Astrocyte (in vitro differentiated cells and primary cell): ENCODE data around the gene NAV2. TPM values are rescaled to one million over a fixed set of nuclear protein-coding genes. Genes with fewer than 3 reads are reported as not detected.

Source experiments
- DNase-seq: peaks from one replicate; pipeline ENCODE4 v3.0.0-alpha.2; 2010; ENCODE audit warnings: low read depth
- FAIRE-seq: peaks from 2 replicates; lab custom pipeline; 2011; peaks lifted over from hg19 to GRCh38; lab: Jason Lieb, UNC
- H2AFZ ChIP-seq: 2 replicates; pipeline ENCODE4 v1.6.0; 2012; ENCODE audit warnings: low read depth, low read length, inconsistent platforms
- H3K27ac ChIP-seq: 2 replicates; pipeline ENCODE4 v1.5.1; 2011; ENCODE audit warnings: low read depth, low read length, inconsistent platforms
- H3K27me3 ChIP-seq: 2 replicates; pipeline ENCODE4 v1.6.0; 2011; ENCODE audit warnings: low read length, inconsistent platforms; ENCODE audit not compliant: insufficient read depth
- H3K36me3 ChIP-seq: 2 replicates; pipeline ENCODE4 v1.5.1; 2011; ENCODE audit warnings: low read length, inconsistent platforms; ENCODE audit not compliant: insufficient read depth
- H3K4me1 ChIP-seq: 2 replicates; pipeline ENCODE4 v1.5.1; 2011; ENCODE audit warnings: low read length, inconsistent platforms; ENCODE audit not compliant: insufficient read depth
- H3K4me2 ChIP-seq: 2 replicates; pipeline ENCODE4 v1.6.0; 2012; ENCODE audit warnings: low read length, inconsistent platforms
- H3K4me3 ChIP-seq: 2 replicates; pipeline ENCODE4 v1.5.1; 2011; ENCODE audit warnings: low read depth, mild to moderate bottlenecking, low read length, inconsistent platforms; ENCODE audit not compliant: insufficient read depth
- H3K79me2 ChIP-seq: 2 replicates; pipeline ENCODE4 v1.6.0; 2012; ENCODE audit warnings: mild to moderate bottlenecking, low read length, inconsistent platforms; ENCODE audit not compliant: insufficient read depth
- H3K9ac ChIP-seq: 2 replicates; pipeline ENCODE4 v1.6.0; 2012; ENCODE audit warnings: mild to moderate bottlenecking, low read length, inconsistent platforms
- H3K9me3 ChIP-seq: 2 replicates; pipeline ENCODE4 v1.5.1; 2012; ENCODE audit warnings: low read depth, mild to moderate bottlenecking, low read length, inconsistent platforms; ENCODE audit not compliant: insufficient read depth
- H4K20me1 ChIP-seq: 2 replicates; pipeline ENCODE4 v1.6.0; 2012; ENCODE audit warnings: low read length, inconsistent platforms; ENCODE audit not compliant: insufficient read depth
- H3K27ac Mint-ChIP-seq: one replicate; pipeline ENCODE4 v1.8.0; 2021; ENCODE audit warnings: mild to moderate bottlenecking, mixed read lengths; ENCODE audit not compliant: unreplicated experiment
- H3K27me3 Mint-ChIP-seq: one replicate; pipeline ENCODE4 v1.8.0; 2021; ENCODE audit warnings: low read depth, mixed read lengths; ENCODE audit not compliant: unreplicated experiment
- H3K36me3 Mint-ChIP-seq: one replicate; pipeline ENCODE4 v1.8.0; 2021; ENCODE audit warnings: low read depth, mixed read lengths; ENCODE audit not compliant: unreplicated experiment
- H3K4me1 Mint-ChIP-seq: one replicate; pipeline ENCODE4 v1.8.0; 2021; ENCODE audit warnings: low read depth, mixed read lengths; ENCODE audit not compliant: unreplicated experiment
- H3K4me3 Mint-ChIP-seq: one replicate; pipeline ENCODE4 v1.8.0; 2021; ENCODE audit warnings: mild to moderate bottlenecking, moderate library complexity, mixed read lengths; ENCODE audit not compliant: unreplicated experiment
- H3K9me3 Mint-ChIP-seq: one replicate; pipeline ENCODE4 v1.8.0; 2021; ENCODE audit warnings: mild to moderate bottlenecking, mixed read lengths; ENCODE audit not compliant: unreplicated experiment
- CTCF ChIP-seq: IDR thresholded peaks from 2 replicates; pipeline ENCODE4 v1.5.1; 2011; ENCODE audit warnings: low read depth, mild to moderate bottlenecking, inconsistent platforms, low read length, moderate library complexity; ENCODE audit not compliant: insufficient read depth
- EZH2 ChIP-seq: IDR thresholded peaks from 2 replicates; pipeline ENCODE4 v1.6.1; 2012; ENCODE audit warnings: mild to moderate bottlenecking, low read length, inconsistent platforms; ENCODE audit not compliant: insufficient read depth
- total RNA-seq: library from RNA; stranded (reverse); gene quantifications from 2 replicates; pipeline ENCODE4 v1.2.1, GENCODE V29; 2021

Gene NAV2
- total RNA-seq, 1 donor from 2014 or later, result 20.6 TPM

DNA sequence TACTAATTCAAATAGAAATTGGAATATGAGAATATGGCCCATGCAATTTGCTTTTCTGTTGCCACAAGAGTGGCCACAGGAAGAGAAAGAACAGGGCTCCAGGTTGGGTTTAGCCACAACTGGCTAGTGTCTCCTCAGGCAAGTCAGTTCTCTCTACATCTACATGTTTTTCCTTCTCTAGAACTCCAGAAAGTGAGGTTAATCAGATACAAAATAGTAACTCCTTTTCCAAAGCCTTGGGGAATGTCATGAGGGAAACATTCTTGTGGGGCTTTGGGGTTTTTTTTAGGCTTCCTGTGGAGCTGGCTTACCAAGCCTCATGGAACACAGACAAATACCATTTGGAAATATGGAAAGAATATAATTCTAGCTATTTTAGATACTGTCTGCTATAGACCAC lies 161.6 kb downstream of the NAV2 start:
- no peaks in the 10 kb centered on the region for H3K9me3 Mint-ChIP-seq
- H3K9me3 ChIP-seq, result no peaks in the 10 kb centered on the region
- H3K9ac ChIP-seq, result no peak overlapping the region
- DNase-seq (peak; percentile 12), FAIRE-seq (peak; percentile 75)
- no peak overlapping the region for H3K27ac ChIP-seq
- no peaks in the 10 kb centered on the region for H3K36me3 Mint-ChIP-seq
- no peak overlapping the region for H3K4me3 Mint-ChIP-seq
- no peaks in the 10 kb centered on the region for H3K27me3 ChIP-seq
- H4K20me1 ChIP-seq, result peaks cover 11% of the 10 kb centered on the region
- H3K79me2 ChIP-seq, result no peaks in the 10 kb centered on the region
- no peaks in the 10 kb centered on the region for H3K36me3 ChIP-seq
- no peak overlapping the region for H3K27ac Mint-ChIP-seq
- H2AFZ ChIP-seq, result no peak overlapping the region
- H3K4me1 Mint-ChIP-seq, result peaks cover 8% of the 10 kb centered on the region
- H3K4me1 ChIP-seq, result no peaks in the 10 kb centered on the region
- no peak for TF ChIP-seq CTCF
- no peak for TF ChIP-seq EZH2
- H3K4me2 ChIP-seq, result no peak overlapping the region
- no peak overlapping the region for H3K4me3 ChIP-seq
- H3K27me3 Mint-ChIP-seq, result peaks cover 10% of the 10 kb centered on the region

DNA sequence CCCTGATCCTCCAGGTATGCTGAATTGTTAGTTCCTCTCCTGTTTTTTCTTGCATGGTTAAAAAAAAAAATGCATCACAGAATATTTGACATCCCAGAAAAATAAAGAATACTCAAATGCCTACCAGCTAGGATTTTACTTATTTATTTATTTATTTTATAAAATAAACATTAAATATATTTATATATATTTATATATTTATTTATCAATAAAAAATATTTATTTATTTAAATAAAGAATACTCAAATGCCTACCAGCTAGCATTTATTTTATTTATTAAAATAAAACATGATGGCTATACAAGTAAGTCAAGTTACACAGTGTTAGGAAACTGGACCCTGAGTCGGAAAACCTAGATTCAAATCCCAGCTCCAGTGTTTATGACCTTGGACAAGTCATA lies 164.1 kb downstream of the NAV2 start:
- Histone ChIP-seq H3K4me1 (no peaks in the 10 kb centered on the region), H3K36me3 (peaks cover 9% of the 10 kb centered on the region), H3K9me3 (no peaks in the 10 kb centered on the region), H4K20me1 (peaks cover 11% of the 10 kb centered on the region), H3K79me2 (no peaks in the 10 kb centered on the region), H3K27me3 (no peaks in the 10 kb centered on the region), H3K27ac (no peak overlapping the region), H3K4me3 (no peak overlapping the region), H3K4me2 (no peak overlapping the region), H2AFZ (no peak overlapping the region), H3K9ac (no peak overlapping the region)
- Mint-ChIP-seq H3K36me3 (peaks cover 5% of the 10 kb centered on the region), H3K27ac (no peak overlapping the region), H3K27me3 (peaks cover 12% of the 10 kb centered on the region), H3K4me1 (peaks cover 8% of the 10 kb centered on the region), H3K4me3 (no peak overlapping the region), H3K9me3 (no peaks in the 10 kb centered on the region)
- FAIRE-seq, result no peak
- TF ChIP-seq EZH2, result no peak
- TF ChIP-seq CTCF, result no peak
- no peak for DNase-seq

- Histone ChIP-seq H3K9me3 (no peaks in the 10 kb centered on the region), H3K4me3 (no peak overlapping the region), H3K4me1 (no peaks in the 10 kb centered on the region), H3K9ac (no peak overlapping the region), H3K36me3 (peaks cover 9% of the 10 kb centered on the region), H2AFZ (no peak overlapping the region), H3K27me3 (no peaks in the 10 kb centered on the region), H3K79me2 (no peaks in the 10 kb centered on the region), H3K27ac (no peak overlapping the region), H3K4me2 (no peak overlapping the region), H4K20me1 (peaks cover 2% of the 10 kb centered on the region)
- H3K4me1 Mint-ChIP-seq, result peaks cover 8% of the 10 kb centered on the region
- peaks cover 2% of the 10 kb centered on the region for H3K9me3 Mint-ChIP-seq
- peaks cover 18% of the 10 kb centered on the region for H3K27me3 Mint-ChIP-seq
- H3K36me3 Mint-ChIP-seq, result peaks cover 5% of the 10 kb centered on the region
- H3K27ac Mint-ChIP-seq, result no peak overlapping the region
- FAIRE-seq (no peak), DNase-seq (no peak)
- TF ChIP-seq EZH2 (no peak), CTCF (no peak)
- H3K4me3 Mint-ChIP-seq, result no peak overlapping the region
Measured at GRCh38 chr11:19878520-19878919, 165.9 kb downstream of the NAV2 start.
